Ascending aorta (tissue), 2 donors: ENCODE measurements around the gene VEZT. TPM values are rescaled to one million over a fixed set of nuclear protein-coding genes. Genes with fewer than 3 reads are reported as not detected.

ENCODE experiments used
- DNase-seq, 2 donors: peaks; one replicate each; pipeline ENCODE4 v3.0.0-alpha.2; 2019; ENCODE audit warnings: low spot score in 2 of 2
- H3K27ac ChIP-seq, 2 donors: fragments of 200-600 bp; sonication (generic); one replicate each; pipeline ENCODE4 v1.5.1; 2016 to 2017; ENCODE audit warnings: mild to moderate bottlenecking in 1 of 2
- H3K27me3 ChIP-seq: fragments of 200-600 bp; sonication (generic); one replicate; pipeline ENCODE4 v1.5.1; 2017
- H3K36me3 ChIP-seq, 2 donors: fragments of 200-600 bp; sonication (generic); one replicate each; pipeline ENCODE4 v1.5.1; 2016
- H3K4me1 ChIP-seq, 2 donors: fragments of 200-600 bp; sonication (generic); one replicate each; pipeline ENCODE4 v1.5.1; 2016 to 2017; ENCODE audit warnings: mild to moderate bottlenecking in 1 of 2
- H3K4me3 ChIP-seq, 2 donors: fragments of 200-600 bp; sonication (generic); one replicate each; pipeline ENCODE4 v1.5.1; 2016 to 2017; ENCODE audit warnings: mild to moderate bottlenecking in 1 of 2
- H3K9me3 ChIP-seq, 2 donors: fragments of 200-600 bp; sonication (generic); one replicate each; pipeline ENCODE4 v1.5.1; 2016
- CTCF ChIP-seq, 3 experiments: fragments of 200-600 bp in 2 of 3; fragments of 450-650 bp in 1 of 3; sonication (generic) in 2 of 3; IDR thresholded peaks; one replicate each; pipeline ENCODE4 v1.5.1; 2016 to 2019; ENCODE audit warnings: antibody characterized with exemption in 3 of 3, mild to moderate bottlenecking in 1 of 3, moderate library complexity in 1 of 3
- intact Hi-C: fragments of 100-400 bp; cut with DNase I; formaldehyde crosslinking; loops from one replicate; pipeline ENCODE4 v1.15.1; 2023
- total RNA-seq: library from RNA; depleted of rRNA; stranded (reverse); fragments of >200 nt; gene quantifications from one replicate; pipeline ENCODE4 v1.1.0, GENCODE V29; 2016

VEZT gene
- total RNA-seq, 1 donor from 2014 or later = 141 TPM

- TF ChIP-seq CTCF (IDR thresholded peaks at IDR 0.05) = no peak
- Histone ChIP-seq H3K4me3 (no peak overlapping the region), H3K27ac (no peak overlapping the region), H3K27me3 (no peaks in the 10 kb centered on the region), H3K9me3 (no peaks in the 10 kb centered on the region), H3K36me3 (peaks cover 29 to 55% of the 10 kb centered on the region in 2 donors), H3K4me1 (peaks cover 0 to 8% of the 10 kb centered on the region in 2 donors)
- intact Hi-C loops = no loop called here
- DNase-seq = no peak
Measured at GRCh38 chr12:95282266-95282665, 64.7 kb downstream of the VEZT start.

GRCh38 chr12:95283371-95283770 lies 65.8 kb downstream of the VEZT start:
- intact Hi-C loops = no loop called here
- Histone ChIP-seq H3K4me3 (no peak overlapping the region), H3K27me3 (no peaks in the 10 kb centered on the region), H3K4me1 (no peaks in the 10 kb centered on the region), H3K27ac (no peak overlapping the region), H3K9me3 (no peaks in the 10 kb centered on the region), H3K36me3 (peaks cover 33 to 57% of the 10 kb centered on the region in 2 donors)
- no peak for DNase-seq
- no peak for TF ChIP-seq CTCF (IDR thresholded peaks at IDR 0.05)

GRCh38 chr12:95286713-95287112 lies 69.1 kb downstream of the VEZT start:
- no peaks in the 10 kb centered on the region for H3K9me3 ChIP-seq
- DNase-seq = no peak
- H3K27ac ChIP-seq = no peak overlapping the region
- H3K4me1 ChIP-seq = no peaks in the 10 kb centered on the region
- H3K36me3 ChIP-seq = peaks cover 35 to 62% of the 10 kb centered on the region in 2 donors
- intact Hi-C loops = no loop called here
- no peak for TF ChIP-seq CTCF (IDR thresholded peaks at IDR 0.05)
- no peaks in the 10 kb centered on the region for H3K27me3 ChIP-seq
- H3K4me3 ChIP-seq = no peak overlapping the region

- no peak overlapping the region for H3K4me3 ChIP-seq
- H3K9me3 ChIP-seq = no peaks in the 10 kb centered on the region
- no peak overlapping the region for H3K27ac ChIP-seq
- no peak for TF ChIP-seq CTCF (IDR thresholded peaks at IDR 0.05)
- intact Hi-C loops = no loop called here
- H3K4me1 ChIP-seq = no peaks in the 10 kb centered on the region
- no peaks in the 10 kb centered on the region for H3K27me3 ChIP-seq
- DNase-seq = no peak
- H3K36me3 ChIP-seq = peaks cover 21 to 69% of the 10 kb centered on the region in 2 donors
Measured at GRCh38 chr12:95291501-95291900, 73.9 kb downstream of the VEZT start.

- Histone ChIP-seq H3K36me3 (peaks cover 33 to 71% of the 10 kb centered on the region in 2 donors), H3K27ac (no peak overlapping the region), H3K4me1 (peaks cover 0 to 5% of the 10 kb centered on the region in 2 donors), H3K27me3 (no peaks in the 10 kb centered on the region), H3K9me3 (no peaks in the 10 kb centered on the region), H3K4me3 (no peak overlapping the region)
- no peak for TF ChIP-seq CTCF (IDR thresholded peaks at IDR 0.05)
- intact Hi-C loops = no loop called here
- DNase-seq = no peak
Measured at GRCh38 chr12:95298916-95299315, 81.3 kb downstream of the VEZT start.

GRCh38 chr12:95300286-95300685 lies 82.7 kb downstream of the VEZT start:
- H3K4me1 ChIP-seq = peaks cover 0 to 11% of the 10 kb centered on the region in 2 donors
- no peak overlapping the region for H3K4me3 ChIP-seq
- H3K9me3 ChIP-seq = no peaks in the 10 kb centered on the region
- H3K27ac ChIP-seq = no peak overlapping the region
- H3K27me3 ChIP-seq = no peaks in the 10 kb centered on the region
- intact Hi-C loops = no loop called here
- peaks cover 27 to 58% of the 10 kb centered on the region in 2 donors for H3K36me3 ChIP-seq
- no peak for TF ChIP-seq CTCF (IDR thresholded peaks at IDR 0.05)
- no peak for DNase-seq
